SH-SY5Y (cell line): ENCODE measurements around the gene CFAP99.

Source experiments
- GATA2 ChIP-seq: IDR thresholded peaks from 2 replicates; pipeline ENCODE4 v1.6.1; 2011; ENCODE audit warnings: mild to moderate bottlenecking, low read depth, low read length
- GATA3 ChIP-seq: IDR thresholded peaks from 2 replicates; pipeline ENCODE4 v1.6.1; 2011; ENCODE audit warnings: low read depth, mild to moderate bottlenecking, low read length, moderate library complexity

CFAP99 gene

GRCh38 chr4:2478229-2478628 is 59.5 kb downstream of the CFAP99 start:
- no peak for TF ChIP-seq GATA2
- TF ChIP-seq GATA3 = no peak

GRCh38 chr4:2480649-2481048 is 61.9 kb downstream of the CFAP99 start:
- TF ChIP-seq GATA3 = no peak
- TF ChIP-seq GATA2 = no peak

- no peak for TF ChIP-seq GATA2
- no peak for TF ChIP-seq GATA3
These were observed 63.4 kb downstream of the CFAP99 start for GRCh38 chr4:2482192-2482591.

- no peak for TF ChIP-seq GATA3
- no peak for TF ChIP-seq GATA2
These were observed 63.9 kb downstream of the CFAP99 start for GRCh38 chr4:2482693-2483092.

- TF ChIP-seq GATA3 = no peak
- no peak for TF ChIP-seq GATA2
These were observed 64.5 kb downstream of the CFAP99 start for GRCh38 chr4:2483237-2483636.

- TF ChIP-seq GATA2 = no peak
- no peak for TF ChIP-seq GATA3
These were observed 65.4 kb downstream of the CFAP99 start for GRCh38 chr4:2484185-2484584.

GRCh38 chr4:2484993-2485392 is 66.2 kb downstream of the CFAP99 start:
- TF ChIP-seq GATA3 = no peak
- no peak for TF ChIP-seq GATA2

- no peak for TF ChIP-seq GATA2
- no peak for TF ChIP-seq GATA3
These were observed 67.2 kb downstream of the CFAP99 start for GRCh38 chr4:2485956-2486355.

- TF ChIP-seq GATA3 (no peak), GATA2 (no peak)
These were observed 68.2 kb downstream of the CFAP99 start for GRCh38 chr4:2486981-2487380.

GRCh38 chr4:2487632-2488031 is 68.9 kb downstream of the CFAP99 start:
- no peak for TF ChIP-seq GATA3
- TF ChIP-seq GATA2 = no peak

GRCh38 chr4:2489081-2489805 is 70.5 kb downstream of the CFAP99 start:
- TF ChIP-seq GATA3 = no peak

GRCh38 chr4:2489841-2490552 is 71.2 kb downstream of the CFAP99 start:
- TF ChIP-seq GATA3 (no peak), GATA2 (no peak)

GRCh38 chr4:2492970-2493369 is 74.2 kb downstream of the CFAP99 start:
- TF ChIP-seq GATA2 (no peak), GATA3 (no peak)

- TF ChIP-seq GATA2 (no peak), GATA3 (no peak)
These were observed 76.2 kb downstream of the CFAP99 start for GRCh38 chr4:2494992-2495391.

GRCh38 chr4:2497324-2497723 is 78.6 kb downstream of the CFAP99 start:
- TF ChIP-seq GATA2 (no peak), GATA3 (no peak)
